ENCODE data around the gene C21orf58. TPM values are rescaled to one million over a fixed set of nuclear protein-coding genes. Genes with fewer than 3 reads are reported as not detected.

The C21orf58 gene
- total RNA-seq, result 10 to 100 TPM; 47.8 to 49.0 TPM

DNA sequence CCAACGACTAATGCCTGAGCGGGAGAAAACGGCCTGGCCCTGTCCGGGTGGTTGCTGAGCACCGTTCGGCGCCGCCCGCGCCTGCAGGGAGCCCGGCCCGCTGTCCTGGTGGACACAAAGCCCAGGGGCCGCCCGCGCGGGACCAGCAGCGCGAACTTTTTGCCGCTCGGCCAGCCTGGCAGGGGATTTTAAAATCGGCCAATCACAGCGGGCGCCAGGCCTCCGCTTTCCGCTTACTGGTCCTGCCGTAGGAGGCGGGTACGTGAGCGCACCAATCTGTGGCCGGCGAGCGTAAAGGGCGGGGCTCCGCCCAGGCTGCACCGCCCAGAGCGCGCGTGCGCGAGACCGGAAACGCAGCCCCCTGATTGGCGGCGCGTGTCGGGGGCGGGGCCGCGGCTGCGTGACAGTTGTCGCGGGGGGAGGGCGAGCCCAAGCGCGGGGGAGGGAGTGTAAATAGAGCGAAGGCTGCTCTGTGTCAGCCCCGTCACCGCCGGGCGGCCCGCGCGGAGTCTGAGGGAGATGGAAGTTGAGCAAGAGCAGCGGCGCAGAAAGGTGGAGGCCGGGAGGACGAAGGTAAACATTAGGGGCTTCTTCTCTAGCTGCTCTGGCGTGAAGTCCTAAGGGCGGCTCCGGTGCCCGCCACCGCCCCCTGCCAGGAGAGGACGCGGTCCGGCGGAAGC, at the start of gene C21orf58, which contains the start of gene PCNT:
TSS of gene C21orf58 (minus strand) at position 161 of the 680 bp plus-strand sequence. CDS start 1,132 bp downstream, outside the sequence.
TSS of gene PCNT (plus strand) at position 447 of the 680 bp plus-strand sequence. CDS start at position 520, 73 bp downstream.

GRCh38 chr21:46285761-46286647, 37.7 kb downstream of the C21orf58 start, which contains the start of gene YBEY:
Gene YBEY, plus strand, starts transcription at chr21:46286342. Its CDS starts 572 bp downstream, at chr21:46286914.

GRCh38 chr21:46285206-46285661, 38.4 kb downstream of the C21orf58 start, which contains the start of gene MCM3AP:
Gene MCM3AP, minus strand, starts transcription at chr21:46285611. Its CDS starts 325 bp downstream, at chr21:46285286.

Other genes with a start within 250 kb of the C21orf58 start
- 10 to 100 TPM; 10.9 to 11.6 TPM for gene COL6A2, start 225.8 kb downstream of the C21orf58 start, total RNA-seq
- under 1 TPM; 0.23 to 0.24 TPM for gene FTCD, start 168.3 kb downstream of the C21orf58 start, total RNA-seq
- gene SPATC1L, start 139.4 kb downstream of the C21orf58 start, total RNA-seq, result 1 to 10 TPM; 7.4 to 7.8 TPM
- gene LSS, start 95.1 kb downstream of the C21orf58 start, total RNA-seq, result 10 to 100 TPM; 78.7 to 79.4 TPM
- gene MCM3AP, start 38.3 kb downstream of the C21orf58 start, total RNA-seq, result 100 to 1,000 TPM; 117 to 118 TPM
- 10 to 100 TPM; 13.2 to 13.6 TPM for gene YBEY, start 37.5 kb downstream of the C21orf58 start, total RNA-seq
- 10 to 100 TPM; 77.1 to 81.5 TPM for gene PCNT, start 286 bp upstream of the C21orf58 start, total RNA-seq
- gene DIP2A, start 135.0 kb upstream of the C21orf58 start, total RNA-seq, result 10 to 100 TPM; 60.8 to 61.0 TPM

Data from activated naive CD4-positive, alpha-beta T cell treated with anti-CD3 and anti-CD28 coated beads, Interleukin-2, amount 10 ng/mL, durations not matched to agents 5 hours and 36 hours (primary cell).